ENCODE measurements around the gene ELFN1. TPM values are rescaled to one million over a fixed set of nuclear protein-coding genes. Genes with fewer than 3 reads are reported as not detected.

The ELFN1 gene
- total RNA-seq, 1 donor from 2014 or later, result 19.7 TPM

DNA sequence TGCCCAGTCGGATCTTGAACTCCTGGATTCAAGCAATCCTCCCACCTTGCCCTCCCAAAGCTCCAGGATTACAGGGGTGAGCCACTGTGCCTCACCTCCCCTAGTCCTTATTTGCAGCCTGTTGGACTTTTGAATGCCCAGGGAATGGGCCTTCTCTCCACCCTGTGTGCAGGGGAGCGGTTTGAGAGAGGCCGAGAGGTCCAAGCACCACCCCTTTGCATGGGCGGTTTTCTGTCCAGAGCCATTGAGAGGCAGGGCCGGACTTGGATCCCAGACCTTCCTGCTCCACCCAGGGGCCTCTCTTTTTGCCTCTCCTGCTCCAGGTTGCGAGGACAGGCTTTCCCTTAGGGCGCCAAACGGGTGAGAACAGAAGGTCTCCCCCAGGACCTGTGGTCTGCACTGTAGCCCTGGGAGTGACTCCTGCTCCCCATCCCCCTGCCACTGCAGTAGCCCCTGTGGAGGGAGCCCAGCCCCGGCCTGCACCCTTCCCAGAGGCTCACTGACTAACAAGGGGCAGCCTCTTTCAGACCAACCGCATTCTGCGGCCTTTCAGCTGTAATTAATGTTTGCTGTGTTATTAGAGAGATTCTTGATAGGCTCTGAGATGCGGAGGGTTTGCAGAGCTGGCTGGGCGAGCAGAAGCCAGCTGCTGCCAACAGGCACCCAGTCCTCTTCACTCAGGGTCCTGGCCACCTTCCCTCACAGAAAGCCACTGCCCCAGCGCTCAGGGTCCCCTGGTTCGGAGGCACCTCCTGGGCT, 57.9 kb downstream of the ELFN1 start:
- H3K9ac ChIP-seq (ENCODE audit: low read length), result no peak overlapping the region
- H3K4me1 Mint-ChIP-seq (ENCODE audit: low read depth, unreplicated experiment), result no peaks in the 10 kb centered on the region
- H3K4me2 ChIP-seq (ENCODE audit: low read length), result no peak overlapping the region
- no peaks in the 10 kb centered on the region for H3K36me3 ChIP-seq (ENCODE audit: insufficient read depth, low read length)
- TF ChIP-seq, protein P1, sequence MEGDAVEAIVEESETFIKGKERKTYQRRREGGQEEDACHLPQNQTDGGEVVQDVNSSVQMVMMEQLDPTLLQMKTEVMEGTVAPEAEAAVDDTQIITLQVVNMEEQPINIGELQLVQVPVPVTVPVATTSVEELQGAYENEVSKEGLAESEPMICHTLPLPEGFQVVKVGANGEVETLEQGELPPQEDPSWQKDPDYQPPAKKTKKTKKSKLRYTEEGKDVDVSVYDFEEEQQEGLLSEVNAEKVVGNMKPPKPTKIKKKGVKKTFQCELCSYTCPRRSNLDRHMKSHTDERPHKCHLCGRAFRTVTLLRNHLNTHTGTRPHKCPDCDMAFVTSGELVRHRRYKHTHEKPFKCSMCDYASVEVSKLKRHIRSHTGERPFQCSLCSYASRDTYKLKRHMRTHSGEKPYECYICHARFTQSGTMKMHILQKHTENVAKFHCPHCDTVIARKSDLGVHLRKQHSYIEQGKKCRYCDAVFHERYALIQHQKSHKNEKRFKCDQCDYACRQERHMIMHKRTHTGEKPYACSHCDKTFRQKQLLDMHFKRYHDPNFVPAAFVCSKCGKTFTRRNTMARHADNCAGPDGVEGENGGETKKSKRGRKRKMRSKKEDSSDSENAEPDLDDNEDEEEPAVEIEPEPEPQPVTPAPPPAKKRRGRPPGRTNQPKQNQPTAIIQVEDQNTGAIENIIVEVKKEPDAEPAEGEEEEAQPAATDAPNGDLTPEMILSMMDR (IDR thresholded peaks at IDR 0.05; ENCODE audit: insufficient read depth, low read depth, low read length), result no peak
- no peak for TF ChIP-seq EZH2 (IDR thresholded peaks at IDR 0.05; ENCODE audit: insufficient read depth, low read length)
- H3K27me3 Mint-ChIP-seq (ENCODE audit: low read depth, unreplicated experiment), result peaks cover 16% of the 10 kb centered on the region
- peaks cover 26% of the 10 kb centered on the region for H3K36me3 Mint-ChIP-seq (ENCODE audit: low read depth, unreplicated experiment)
- H2AFZ ChIP-seq (ENCODE audit: low read depth, low read length), result no peak overlapping the region
- no peak for FAIRE-seq
- no peaks in the 10 kb centered on the region for H3K79me2 ChIP-seq (ENCODE audit: insufficient read depth, low read length)
- no peak for DNase-seq (ENCODE audit: low read depth)
- peaks cover 9% of the 10 kb centered on the region for H3K9me3 ChIP-seq (ENCODE audit: insufficient read depth, low read depth, low read length)
- H3K9me3 Mint-ChIP-seq (ENCODE audit: unreplicated experiment), result peaks cover 9% of the 10 kb centered on the region
- H3K27ac Mint-ChIP-seq (ENCODE audit: unreplicated experiment), result no peak overlapping the region
- peaks cover 2% of the 10 kb centered on the region for H3K27me3 ChIP-seq (ENCODE audit: insufficient read depth, low read length)
- H3K27ac ChIP-seq (ENCODE audit: low read depth, low read length), result no peak overlapping the region
- no peaks in the 10 kb centered on the region for H4K20me1 ChIP-seq (ENCODE audit: insufficient read depth, low read length)
- H3K4me3 ChIP-seq (ENCODE audit: insufficient read depth, low read depth, low read length), result no peak overlapping the region
- H3K4me1 ChIP-seq (ENCODE audit: insufficient read depth, low read length), result no peaks in the 10 kb centered on the region
- H3K4me3 Mint-ChIP-seq (ENCODE audit: unreplicated experiment), result no peak overlapping the region

DNA sequence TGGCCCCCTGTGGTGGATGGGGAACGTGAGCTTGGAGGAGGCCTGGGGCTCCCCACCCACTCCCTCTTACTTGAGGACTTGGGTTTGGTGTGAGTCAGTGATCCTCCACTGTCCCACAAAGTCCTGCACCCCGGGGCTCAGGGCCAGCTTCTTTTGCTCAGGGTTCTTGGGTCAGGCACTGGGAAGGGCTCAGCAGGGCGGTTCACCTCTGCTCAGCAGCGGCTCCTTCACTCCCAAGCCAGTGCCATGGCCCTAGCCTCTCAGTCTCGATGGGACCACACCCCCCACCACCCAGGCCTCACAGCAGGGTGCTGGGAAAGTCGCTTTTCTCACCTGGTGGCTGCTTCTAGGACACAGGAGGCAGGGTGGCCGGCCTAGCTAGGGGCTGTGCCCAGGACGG, 59.1 kb downstream of the ELFN1 start:
- H3K9me3 ChIP-seq (ENCODE audit: insufficient read depth, low read depth, low read length), result peaks cover 6% of the 10 kb centered on the region
- H3K4me1 ChIP-seq (ENCODE audit: insufficient read depth, low read length), result no peaks in the 10 kb centered on the region
- Mint-ChIP-seq H3K4me1 (ENCODE audit: low read depth, unreplicated experiment) (no peaks in the 10 kb centered on the region), H3K36me3 (ENCODE audit: low read depth, unreplicated experiment) (peaks cover 24% of the 10 kb centered on the region), H3K4me3 (ENCODE audit: unreplicated experiment) (no peak overlapping the region), H3K27me3 (ENCODE audit: low read depth, unreplicated experiment) (peaks cover 23% of the 10 kb centered on the region), H3K9me3 (ENCODE audit: unreplicated experiment) (peaks cover 9% of the 10 kb centered on the region), H3K27ac (ENCODE audit: unreplicated experiment) (no peak overlapping the region)
- no peaks in the 10 kb centered on the region for H3K36me3 ChIP-seq (ENCODE audit: insufficient read depth, low read length)
- FAIRE-seq, result no peak
- H3K4me3 ChIP-seq (ENCODE audit: insufficient read depth, low read depth, low read length), result no peak overlapping the region
- TF ChIP-seq, protein P1 (IDR thresholded peaks at IDR 0.05; ENCODE audit: insufficient read depth, low read depth, low read length), result no peak
- no peak for TF ChIP-seq EZH2 (IDR thresholded peaks at IDR 0.05; ENCODE audit: insufficient read depth, low read length)
- H3K4me2 ChIP-seq (ENCODE audit: low read length), result no peak overlapping the region
- H4K20me1 ChIP-seq (ENCODE audit: insufficient read depth, low read length), result no peaks in the 10 kb centered on the region
- no peak for DNase-seq (ENCODE audit: low read depth)
- H3K79me2 ChIP-seq (ENCODE audit: insufficient read depth, low read length), result no peaks in the 10 kb centered on the region
- H3K27me3 ChIP-seq (ENCODE audit: insufficient read depth, low read length), result peaks cover 2% of the 10 kb centered on the region
- no peak overlapping the region for H3K9ac ChIP-seq (ENCODE audit: low read length)
- no peak overlapping the region for H2AFZ ChIP-seq (ENCODE audit: low read depth, low read length)
- H3K27ac ChIP-seq (ENCODE audit: low read depth, low read length), result no peak overlapping the region

DNA sequence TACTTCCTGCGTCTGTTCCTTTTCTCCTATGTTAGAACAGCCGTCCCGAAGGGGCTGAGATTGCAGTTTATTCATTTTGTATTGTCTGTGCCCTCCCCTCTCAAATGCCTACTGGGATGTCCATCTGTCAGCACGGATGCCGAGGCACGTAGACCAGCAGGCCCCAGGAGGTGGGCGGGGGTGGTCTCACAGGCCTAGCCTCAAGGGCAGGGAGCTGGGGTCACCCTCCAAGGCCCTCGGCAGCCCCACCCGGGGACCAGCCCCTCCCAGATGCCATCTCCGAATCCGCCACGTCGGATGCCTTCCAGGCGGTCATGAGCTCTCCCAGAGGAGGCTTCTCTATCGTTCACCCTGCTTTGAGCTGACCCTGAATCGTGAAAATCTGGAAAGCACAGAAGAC, 59.7 kb downstream of the ELFN1 start:
- Histone ChIP-seq H3K36me3 (ENCODE audit: insufficient read depth, low read length) (no peaks in the 10 kb centered on the region), H3K4me3 (ENCODE audit: insufficient read depth, low read depth, low read length) (no peak overlapping the region), H3K4me1 (ENCODE audit: insufficient read depth, low read length) (no peaks in the 10 kb centered on the region), H3K27me3 (ENCODE audit: insufficient read depth, low read length) (peaks cover 2% of the 10 kb centered on the region), H3K9ac (ENCODE audit: low read length) (no peak overlapping the region), H3K79me2 (ENCODE audit: insufficient read depth, low read length) (no peaks in the 10 kb centered on the region), H3K27ac (ENCODE audit: low read depth, low read length) (no peak overlapping the region), H3K4me2 (ENCODE audit: low read length) (no peak overlapping the region), H3K9me3 (ENCODE audit: insufficient read depth, low read depth, low read length) (peaks cover 6% of the 10 kb centered on the region), H4K20me1 (ENCODE audit: insufficient read depth, low read length) (no peaks in the 10 kb centered on the region), H2AFZ (ENCODE audit: low read depth, low read length) (no peak overlapping the region)
- Mint-ChIP-seq H3K4me3 (ENCODE audit: unreplicated experiment) (no peak overlapping the region), H3K4me1 (ENCODE audit: low read depth, unreplicated experiment) (no peaks in the 10 kb centered on the region), H3K27ac (ENCODE audit: unreplicated experiment) (no peak overlapping the region), H3K27me3 (ENCODE audit: low read depth, unreplicated experiment) (peaks cover 24% of the 10 kb centered on the region), H3K36me3 (ENCODE audit: low read depth, unreplicated experiment) (peaks cover 22% of the 10 kb centered on the region), H3K9me3 (ENCODE audit: unreplicated experiment) (peaks cover 9% of the 10 kb centered on the region)
- TF ChIP-seq EZH2 (IDR thresholded peaks at IDR 0.05; ENCODE audit: insufficient read depth, low read length), result no peak
- TF ChIP-seq, protein P1 (IDR thresholded peaks at IDR 0.05; ENCODE audit: insufficient read depth, low read depth, low read length), result no peak
- no peak for DNase-seq (ENCODE audit: low read depth)
- no peak for FAIRE-seq

Measured in astrocyte (in vitro differentiated cells and primary cell).